Body of pancreas (tissue), 4 donors: Measurements from ENCODE around the gene ALKAL2. TPM values are rescaled to one million over a fixed set of nuclear protein-coding genes. Genes with fewer than 3 reads are reported as not detected.

Source experiments
- ATAC-seq: fragments of 150-250 bp; one replicate; pipeline ENCODE4 v1.9.1; 2016
- DNase-seq, 4 donors: peaks; one replicate each; pipeline ENCODE4 v3.0.0-alpha.2; 2019
- H3K27ac ChIP-seq, 4 donors: fragments of 200-600 bp; sonication (generic); 1 replicate in 3 of 4; 2 replicates in 1 of 4; pipeline versions ENCODE4 v1.5.1 to v1.6.1; 2016 to 2019; ENCODE audit warnings: mild to moderate bottlenecking in 1 of 4, mixed read lengths in 1 of 4, moderate library complexity in 1 of 4
- H3K27me3 ChIP-seq, 2 donors: fragments of 200-600 bp; sonication (generic); one replicate each; pipeline ENCODE4 v1.6.0; 2016; ENCODE audit warnings: mild to moderate bottlenecking in 1 of 2
- H3K36me3 ChIP-seq, 2 donors: fragments of 200-600 bp; sonication (generic); replicated peaks in 1 of 2; 2 replicates each; pipeline ENCODE4 v1.5.1; 2016; ENCODE audit warnings: low read depth in 2 of 2; ENCODE audit not compliant: insufficient read depth in 1 of 2
- H3K4me1 ChIP-seq: fragments of 200-600 bp; sonication (generic); one replicate; pipeline ENCODE4 v1.6.0; 2016
- H3K4me3 ChIP-seq, 2 donors: fragments of 200-600 bp; sonication (generic); 1 replicate in 1 of 2; 2 replicates in 1 of 2; pipeline ENCODE4 v1.5.1; 2016 to 2019
- H3K9me3 ChIP-seq, 3 donors: fragments of 200-600 bp; sonication (generic); 1 replicate in 2 of 3; 2 replicates in 1 of 3; pipeline ENCODE4 v1.5.1; 2016
- POLR2A ChIP-seq, 3 donors: fragments of 450-650 bp; IDR thresholded peaks; one replicate each; pipeline ENCODE4 v1.6.1; 2016; ENCODE audit warnings: antibody characterized with exemption in 3 of 3, mild to moderate bottlenecking in 2 of 3
- WGBS, 2 donors: methylation state at CpG; one replicate each; pipeline ENCODE4 v1.1.5; 2017; 5-methylcytosine and 5-hydroxymethylcytosine counted together
- intact Hi-C: fragments of 100-400 bp; cut with DNase I; formaldehyde crosslinking; loops from one replicate; pipeline ENCODE4 v1.15.1; 2023
- total RNA-seq, 2 donors: library from RNA; depleted of rRNA; stranded (reverse); fragments of >200 nt; gene quantifications; one replicate each; pipeline ENCODE4 v1.1.0, GENCODE V29; 2016
- TF ChIP-seq, protein P1 (sequence below), 7 experiments: fragments of 450-650 bp in 4 of 7; fragments of 200-600 bp in 3 of 7; sonication (generic) in 3 of 7; IDR thresholded peaks; one replicate each; pipeline ENCODE4 v1.5.1; 2016 to 2019; ENCODE audit warnings: antibody characterized with exemption in 7 of 7

Gene ALKAL2
- total RNA-seq, 2 donors from 2014 or later: 56.6 to 104 TPM

DNA sequence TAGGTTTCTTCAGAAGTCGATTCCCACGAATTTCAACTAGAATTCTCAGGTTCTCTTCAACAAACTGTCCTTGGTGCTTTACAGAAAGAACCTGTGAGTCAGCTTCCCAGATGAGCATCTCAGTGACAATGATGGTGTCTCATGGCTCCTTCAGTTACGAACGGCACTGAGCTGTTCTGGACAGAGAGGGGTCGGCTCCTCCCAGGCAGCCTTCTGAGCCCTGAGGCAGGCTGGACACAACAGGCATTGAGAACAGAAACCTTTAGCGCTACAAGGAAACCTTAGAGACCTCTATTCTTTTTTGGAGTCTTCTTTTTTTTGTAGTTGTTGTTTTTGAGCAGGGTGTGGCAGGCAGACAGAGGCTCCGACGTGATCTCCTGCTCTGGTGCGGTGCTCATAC is 35.1 kb upstream of the ALKAL2 start:
- no peaks in the 10 kb centered on the region for H3K27me3 ChIP-seq
- no peak overlapping the region for H3K27ac ChIP-seq
- H3K36me3 ChIP-seq: no peaks in the 10 kb centered on the region
- no peaks in the 10 kb centered on the region for H3K9me3 ChIP-seq
- no peak overlapping the region for H3K4me3 ChIP-seq
- DNase-seq (no peak), ATAC-seq (no peak)
- H3K4me1 ChIP-seq: no peaks in the 10 kb centered on the region
- intact Hi-C loops: no loop called here
- WGBS, 2 donors: 77 to 85% methylated on average over 9 of the region's 9 CpGs
- TF ChIP-seq POLR2A (IDR thresholded peaks at IDR 0.05): no peak
- TF ChIP-seq, protein P1, sequence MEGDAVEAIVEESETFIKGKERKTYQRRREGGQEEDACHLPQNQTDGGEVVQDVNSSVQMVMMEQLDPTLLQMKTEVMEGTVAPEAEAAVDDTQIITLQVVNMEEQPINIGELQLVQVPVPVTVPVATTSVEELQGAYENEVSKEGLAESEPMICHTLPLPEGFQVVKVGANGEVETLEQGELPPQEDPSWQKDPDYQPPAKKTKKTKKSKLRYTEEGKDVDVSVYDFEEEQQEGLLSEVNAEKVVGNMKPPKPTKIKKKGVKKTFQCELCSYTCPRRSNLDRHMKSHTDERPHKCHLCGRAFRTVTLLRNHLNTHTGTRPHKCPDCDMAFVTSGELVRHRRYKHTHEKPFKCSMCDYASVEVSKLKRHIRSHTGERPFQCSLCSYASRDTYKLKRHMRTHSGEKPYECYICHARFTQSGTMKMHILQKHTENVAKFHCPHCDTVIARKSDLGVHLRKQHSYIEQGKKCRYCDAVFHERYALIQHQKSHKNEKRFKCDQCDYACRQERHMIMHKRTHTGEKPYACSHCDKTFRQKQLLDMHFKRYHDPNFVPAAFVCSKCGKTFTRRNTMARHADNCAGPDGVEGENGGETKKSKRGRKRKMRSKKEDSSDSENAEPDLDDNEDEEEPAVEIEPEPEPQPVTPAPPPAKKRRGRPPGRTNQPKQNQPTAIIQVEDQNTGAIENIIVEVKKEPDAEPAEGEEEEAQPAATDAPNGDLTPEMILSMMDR (IDR thresholded peaks at IDR 0.05): no peak

DNA sequence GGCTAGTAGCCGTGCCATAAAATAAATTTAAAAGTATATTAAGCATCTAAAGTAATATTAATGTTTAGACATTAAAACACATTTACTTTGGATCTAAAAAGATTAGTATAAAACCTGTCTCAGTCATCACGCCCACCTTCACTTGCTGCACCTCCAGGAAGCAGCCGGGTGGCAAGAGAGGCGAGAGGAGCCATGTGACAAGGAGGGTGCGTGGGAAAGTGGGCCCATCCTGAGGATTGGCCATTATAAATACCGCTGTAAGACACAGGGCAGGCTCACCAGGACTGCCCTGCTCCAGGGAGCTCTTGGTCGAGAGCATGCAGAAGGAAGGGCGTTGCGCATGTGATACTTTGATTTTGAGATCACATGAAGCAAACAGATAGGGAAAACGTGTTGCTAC is 34.4 kb upstream of the ALKAL2 start:
- intact Hi-C loops: no loop called here

DNA sequence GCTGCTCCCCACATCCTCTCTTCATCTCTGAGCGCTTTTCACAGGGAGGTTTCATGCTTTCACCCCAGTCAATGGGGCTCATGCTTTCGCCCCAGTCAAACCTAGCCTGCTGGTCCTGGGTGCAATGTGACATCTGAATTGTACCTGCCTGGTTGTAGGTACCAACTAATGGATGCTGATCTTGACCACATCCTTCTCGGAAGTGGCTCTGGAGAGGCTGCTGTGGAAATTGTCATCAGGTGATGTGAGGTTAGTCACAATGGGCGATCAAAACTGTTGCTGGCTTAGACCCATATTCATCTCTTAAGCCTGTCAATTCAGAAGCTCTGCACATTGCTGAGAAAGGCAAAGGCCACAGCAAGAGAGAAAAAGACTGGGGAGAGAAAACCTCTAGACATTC is 32.7 kb upstream of the ALKAL2 start:
- H3K4me1 ChIP-seq: no peaks in the 10 kb centered on the region
- WGBS, 2 donors: 62 to 77% methylated on average over 4 of the region's 4 CpGs
- no peak for ATAC-seq
- H3K4me3 ChIP-seq: no peak overlapping the region
- intact Hi-C loops: no loop called here
- no peak for DNase-seq
- no peaks in the 10 kb centered on the region for H3K27me3 ChIP-seq
- H3K9me3 ChIP-seq: no peaks in the 10 kb centered on the region
- no peak overlapping the region for H3K27ac ChIP-seq
- TF ChIP-seq POLR2A (IDR thresholded peaks at IDR 0.05): no peak
- TF ChIP-seq, protein P1 (IDR thresholded peaks at IDR 0.05): no peak
- no peaks in the 10 kb centered on the region for H3K36me3 ChIP-seq

More for the DNA sequence above, 34.4 kb upstream of the ALKAL2 start:
- Histone ChIP-seq H3K27me3 (no peaks in the 10 kb centered on the region), H3K36me3 (no peaks in the 10 kb centered on the region), H3K4me1 (no peaks in the 10 kb centered on the region), H3K27ac (no peak overlapping the region), H3K9me3 (no peaks in the 10 kb centered on the region), H3K4me3 (no peak overlapping the region)
- DNase-seq: no peak
- no peak for ATAC-seq
- TF ChIP-seq POLR2A (IDR thresholded peaks at IDR 0.05): no peak
- TF ChIP-seq, protein P1 (IDR thresholded peaks at IDR 0.05): no peak
- 70 to 72% methylated on average over 10 of the region's 10 CpGs for WGBS, 2 donors

DNA sequence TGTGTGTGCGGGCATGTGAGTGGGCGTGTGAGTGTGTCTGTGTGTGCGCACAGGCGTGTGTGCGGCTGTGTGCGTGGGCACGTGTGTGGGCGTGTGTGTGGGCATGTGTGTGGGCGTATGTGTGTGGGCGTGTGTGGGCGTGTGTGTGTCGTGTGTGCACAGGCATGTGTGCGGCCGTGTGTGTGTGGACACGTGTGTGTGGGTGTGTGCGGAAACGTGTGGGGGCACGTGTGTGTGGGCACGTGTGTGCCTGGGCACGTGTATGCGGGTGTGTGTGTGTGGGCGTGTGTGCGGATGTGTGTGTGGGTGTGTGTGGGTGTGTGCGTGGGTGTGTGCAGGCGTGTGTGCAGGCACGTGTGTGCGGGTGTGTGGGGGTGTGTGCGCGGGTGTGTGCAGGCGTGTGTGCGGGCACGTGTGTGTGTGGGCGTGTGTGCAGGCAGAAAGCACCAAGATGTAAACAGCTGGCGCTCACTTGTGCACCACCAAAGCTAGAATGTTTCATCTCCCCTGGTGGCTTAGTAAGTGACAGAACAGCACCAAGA is 31.2 kb upstream of the ALKAL2 start:
- DNase-seq (no peak), ATAC-seq (no peak)
- H3K4me1 ChIP-seq: no peaks in the 10 kb centered on the region
- no peaks in the 10 kb centered on the region for H3K27me3 ChIP-seq
- H3K27ac ChIP-seq: no peak overlapping the region
- no peaks in the 10 kb centered on the region for H3K9me3 ChIP-seq
- no peaks in the 10 kb centered on the region for H3K36me3 ChIP-seq
- WGBS, 2 donors: 78 to 82% methylated on average over 34 of the region's 34 CpGs
- intact Hi-C loops: no loop called here
- TF ChIP-seq POLR2A (IDR thresholded peaks at IDR 0.05): no peak
- TF ChIP-seq, protein P1 (IDR thresholded peaks at IDR 0.05): no peak
- no peak overlapping the region for H3K4me3 ChIP-seq
